Endometrial microvascular endothelial cells (primary cell): ENCODE data around the gene TSKS. TPM values are rescaled to one million over a fixed set of nuclear protein-coding genes. Genes with fewer than 3 reads are reported as not detected.
"Not testable (repeated sequence)": the region's sequence is repeated elsewhere in the genome, so short reads cannot be mapped to it uniquely, and the experiment has no call there.

Experiments used
- in situ Hi-C: cut with HindIII; loops from 2 replicates; pipeline ENCODE4 v1.10.0; 2017; ENCODE audit warnings: low sequenced_read_pairs, low pct_unique_long_range_greater_than_20kb; ENCODE audit errors: inconsistent ontology term
- total RNA-seq: library from RNA; depleted of rRNA; stranded (reverse); fragments of >200 nt; gene quantifications from one replicate; pipeline ENCODE4 v1.2.3, GENCODE V29; 2015; ENCODE audit errors: inconsistent ontology term

Gene TSKS
- total RNA-seq, 1 donor from 2014 or later: not detected

GRCh38 chr19:49739933-49740332, 23.2 kb downstream of the TSKS start:
- in situ Hi-C loops: no loop called here

GRCh38 chr19:49739098-49739497, 24.0 kb downstream of the TSKS start:
- in situ Hi-C loops: no loop called here

GRCh38 chr19:49738268-49738667, 24.8 kb downstream of the TSKS start:
- in situ Hi-C loops: no loop called here

GRCh38 chr19:49730166-49730565, 32.9 kb downstream of the TSKS start:
- in situ Hi-C loops: no loop called here

- in situ Hi-C loops: no loop called here
These were observed 35.7 kb downstream of the TSKS start for GRCh38 chr19:49727217-49728030.

GRCh38 chr19:49719420-49719819, 43.7 kb downstream of the TSKS start:
- in situ Hi-C loops: not testable (repeated sequence)

GRCh38 chr19:49718991-49719390, 44.1 kb downstream of the TSKS start:
- in situ Hi-C loops: no loop called here

- in situ Hi-C loops: no loop called here
These were observed 44.6 kb downstream of the TSKS start for GRCh38 chr19:49718511-49718910.

GRCh38 chr19:49716154-49716553, 47.0 kb downstream of the TSKS start:
- in situ Hi-C loops: no loop called here

- in situ Hi-C loops: no loop called here
These were observed 49.8 kb downstream of the TSKS start for GRCh38 chr19:49713236-49713845.

- in situ Hi-C loops: no loop called here
These were observed 50.7 kb downstream of the TSKS start for GRCh38 chr19:49712397-49712859.

GRCh38 chr19:49710372-49710951, 52.6 kb downstream of the TSKS start:
- in situ Hi-C loops: no loop called here

GRCh38 chr19:49705919-49706318, 57.2 kb downstream of the TSKS start:
- in situ Hi-C loops: no loop called here

- in situ Hi-C loops: no loop called here
These were observed 58.0 kb downstream of the TSKS start for GRCh38 chr19:49704888-49705642.

GRCh38 chr19:49701271-49701786, 61.8 kb downstream of the TSKS start:
- in situ Hi-C loops: no loop called here

- in situ Hi-C loops: no loop called here
These were observed 62.5 kb downstream of the TSKS start for GRCh38 chr19:49700563-49700962.

- in situ Hi-C loops: no loop called here
These were observed 63.7 kb downstream of the TSKS start for GRCh38 chr19:49699364-49699763.

GRCh38 chr19:49696865-49697264, 66.2 kb downstream of the TSKS start:
- in situ Hi-C loops: no loop called here

- in situ Hi-C loops: no loop called here
These were observed 67.0 kb downstream of the TSKS start for GRCh38 chr19:49696115-49696514.
